Kidney (tissue), 14 donors: ENCODE results near the gene DOC2B. TPM values are rescaled to one million over a fixed set of nuclear protein-coding genes. Genes with fewer than 3 reads are reported as not detected.
A peak's percentile ranks its signal among the peaks of the same experiment; 100 is the strongest.

Experiments
- DNase-seq, 5 donors: peaks; one replicate each; pipeline ENCODE4 v3.0.0-alpha.2; 2013 to 2020
- FAIRE-seq: peaks from 2 replicates; lab custom pipeline; 2012; peaks lifted over from hg19 to GRCh38; lab: Jason Lieb, UNC
- H3K27ac ChIP-seq, 2 donors: one replicate each; pipeline ENCODE4 v1.7.0; 2013; ENCODE audit warnings: low read depth in 2 of 2, low read length in 2 of 2, inconsistent platforms in 1 of 2
- H3K27me3 ChIP-seq: one replicate; pipeline ENCODE4 v1.7.1; 2013; ENCODE audit warnings: low read length, inconsistent platforms; ENCODE audit not compliant: control insufficient read depth, insufficient read depth
- H3K36me3 ChIP-seq, 3 donors: one replicate each; pipeline versions ENCODE4 v1.7.0 to v1.7.1; 2013; ENCODE audit warnings: low read length in 3 of 3, control low read depth in 1 of 3, inconsistent platforms in 1 of 3; ENCODE audit not compliant: insufficient read depth in 3 of 3, control insufficient read depth in 2 of 3
- H3K4me1 ChIP-seq, 3 donors: one replicate each; pipeline versions ENCODE4 v1.7.0 to v1.7.1; 2013; ENCODE audit warnings: low read length in 3 of 3, inconsistent platforms in 1 of 3, low read depth in 1 of 3; ENCODE audit not compliant: control insufficient read depth in 2 of 3, insufficient read depth in 2 of 3
- H3K4me3 ChIP-seq, 3 donors: one replicate each; pipeline versions ENCODE4 v1.7.0 to v1.8.1; 2013; ENCODE audit warnings: low read length in 3 of 3, control low read depth in 1 of 3, inconsistent platforms in 1 of 3
- H3K9ac ChIP-seq, 3 donors: one replicate each; pipeline versions ENCODE4 v1.7.0 to v1.7.1; 2013; ENCODE audit warnings: low read length in 3 of 3, control low read depth in 1 of 3, inconsistent platforms in 1 of 3
- H3K9me3 ChIP-seq, 3 donors: one replicate each; pipeline versions ENCODE4 v1.7.0 to v1.7.1; 2013; ENCODE audit warnings: low read length in 3 of 3, control low read depth in 1 of 3, inconsistent platforms in 1 of 3; ENCODE audit not compliant: control insufficient read depth in 2 of 3, insufficient read depth in 1 of 3
- CTCF ChIP-seq: IDR thresholded peaks from 3 replicates; pipeline ENCODE4 v1.5.1; 2012; ENCODE audit warnings: mild to moderate bottlenecking, moderate library complexity, borderline replicate concordance; ENCODE audit not compliant: insufficient read depth; ENCODE audit errors: extremely low read depth
- intact Hi-C: fragments of 100-400 bp; cut with DNase I; formaldehyde crosslinking; loops from one replicate; pipeline ENCODE4 v1.11.1; 2022
- polyA plus RNA-seq: library from polyadenylated mRNA; stranded (reverse); fragments of 350-450 nt; fragmentation: Illumina TruSeq; extraction: RNeasy Lipid Tissue Mini Kit (QIAGEN cat#74804); gene quantifications from one replicate; pipeline ENCODE4 v1.2.3, GENCODE V29; 2014; ENCODE audit warnings: low read depth, low replicate concordance; ENCODE audit not compliant: insufficient read depth
- total RNA-seq: library from RNA; stranded (reverse); fragmentation: NEBNext Ultra II Directional; extraction: Animal tissue kit (Norgen Biotek cat#: 25700); gene quantifications from one replicate; pipeline ENCODE4 v1.2.1, GENCODE V29; 2021
- donor health status: control.
- donor health status: control.
- donor health status: control.
- donor health status: control.
- donor health status: control.
- donor health status: DM: yes; HTN: yes; CAD: no.
- donor health status: Normal renal cell carcinoma (clear cell type).

Gene DOC2B
- total and polyA plus RNA-seq, 2 donors from 2014 or later, result 4.2 to 21.6 TPM

GRCh38 chr17:163514-164098 lies 17.8 kb downstream of the DOC2B start:
- FAIRE-seq, result no peak
- no peaks in the 10 kb centered on the region for H3K27me3 ChIP-seq

GRCh38 chr17:162689-163088 lies 18.8 kb downstream of the DOC2B start:
- H3K9me3 ChIP-seq, result no peaks in the 10 kb centered on the region
- no peaks in the 10 kb centered on the region for H3K27me3 ChIP-seq
- H3K36me3 ChIP-seq, result peaks cover 0 to 2% (median 0%) of the 10 kb centered on the region in 3 donors
- TF ChIP-seq CTCF, result no peak
- no peak overlapping the region for H3K9ac ChIP-seq
- DNase-seq (no peak), FAIRE-seq (no peak)
- no peak overlapping the region for H3K4me3 ChIP-seq
- intact Hi-C loops, result no loop called here
- no peak overlapping the region for H3K27ac ChIP-seq
- no peaks in the 10 kb centered on the region for H3K4me1 ChIP-seq

More at GRCh38 chr17:163514-164098, 17.8 kb downstream of the DOC2B start:
- Histone ChIP-seq H3K4me3 (no peak overlapping the region), H3K4me1 (no peaks in the 10 kb centered on the region), H3K9me3 (no peaks in the 10 kb centered on the region), H3K36me3 (peaks cover 0 to 2% (median 0%) of the 10 kb centered on the region in 3 donors), H3K9ac (no peak overlapping the region), H3K27ac (no peak overlapping the region)
- DNase-seq, result no peak
- TF ChIP-seq CTCF, result no peak
- intact Hi-C loops, result no loop called here

- Histone ChIP-seq H3K4me1 (no peaks in the 10 kb centered on the region), H3K9me3 (no peaks in the 10 kb centered on the region), H3K36me3 (peaks cover 0 to 2% (median 0%) of the 10 kb centered on the region in 3 donors), H3K27me3 (no peaks in the 10 kb centered on the region), H3K9ac (no peak overlapping the region), H3K4me3 (no peak overlapping the region), H3K27ac (no peak overlapping the region)
- intact Hi-C loops, result no loop called here
- DNase-seq (no peak), FAIRE-seq (no peak)
- TF ChIP-seq CTCF, result no peak
Measured at GRCh38 chr17:161481-161880, 20.0 kb downstream of the DOC2B start.

GRCh38 chr17:160336-160735 lies 21.1 kb downstream of the DOC2B start:
- H3K27me3 ChIP-seq, result no peaks in the 10 kb centered on the region
- TF ChIP-seq CTCF, result no peak
- H3K9me3 ChIP-seq, result no peaks in the 10 kb centered on the region
- intact Hi-C loops, result no loop called here
- no peak overlapping the region for H3K27ac ChIP-seq
- H3K36me3 ChIP-seq, result peaks cover 0 to 2% (median 0%) of the 10 kb centered on the region in 3 donors
- H3K9ac ChIP-seq, result no peak overlapping the region
- DNase-seq, result peak in 1 of 5 donors; percentile 22
- H3K4me3 ChIP-seq, result no peak overlapping the region
- no peaks in the 10 kb centered on the region for H3K4me1 ChIP-seq
- no peak for FAIRE-seq
